H1 (cell line): ENCODE measurements around the gene COL8A1. TPM values are rescaled to one million over a fixed set of nuclear protein-coding genes. Genes with fewer than 3 reads are reported as not detected.

Experiments
- CTCF ChIA-PET: fragments of 300-600 bp; sonication (Branson Sonifier 250); formaldehyde crosslinking; loops from one replicate; lab custom pipeline; 2021; ENCODE audit not compliant: partially characterized antibody; lab: Charles Lee
- POLR2A ChIA-PET: fragments of 300-600 bp; sonication (Branson Sonifier 250); formaldehyde crosslinking; loops from one replicate; lab custom pipeline; 2021; ENCODE audit warnings: inconsistent platforms; ENCODE audit not compliant: partially characterized antibody; lab: Charles Lee
- DNase-seq, 2 experiments: peaks; one replicate each; pipeline versions ENCODE4 v3.0.0 to v3.0.0-alpha.2; 2010 to 2022; ENCODE audit warnings: low spot score in 2 of 2, low read depth in 1 of 2, mixed read lengths in 1 of 2
- FAIRE-seq: peaks from 2 replicates; lab custom pipeline; 2011; peaks lifted over from hg19 to GRCh38; lab: Jason Lieb, UNC
- H2AFZ ChIP-seq: 2 replicates; pipeline ENCODE4 v1.8.1; 2012; ENCODE audit warnings: low read length, inconsistent platforms
- H2AK5ac ChIP-seq: 2 replicates; pipeline ENCODE4 v1.6.1; 2013; ENCODE audit warnings: low read depth, low read length
- H2BK120ac ChIP-seq: replicated peaks from 2 replicates; pipeline ENCODE3; 2013; ENCODE audit warnings: low read depth, low read length, inconsistent platforms
- H2BK12ac ChIP-seq: 2 replicates; pipeline ENCODE4 v1.6.1; 2013; ENCODE audit warnings: low read depth, low read length
- H2BK15ac ChIP-seq: 2 replicates; pipeline ENCODE4 v1.6.1; 2013; ENCODE audit warnings: low read length
- H2BK20ac ChIP-seq: 2 replicates; pipeline ENCODE4 v1.6.1; 2013; ENCODE audit warnings: low read length
- H2BK5ac ChIP-seq: 2 replicates; pipeline ENCODE4 v1.6.1; 2013; ENCODE audit warnings: low read depth, low read length
- H3K14ac ChIP-seq: 2 replicates; pipeline ENCODE4 v1.6.1; 2013; ENCODE audit warnings: inconsistent platforms; ENCODE audit not compliant: insufficient read length
- H3K18ac ChIP-seq: 2 replicates; pipeline ENCODE4 v1.6.1; 2013; ENCODE audit warnings: low read length; ENCODE audit errors: extremely low read depth
- H3K23ac ChIP-seq: 2 replicates; pipeline ENCODE4 v1.6.1; 2013; ENCODE audit warnings: inconsistent platforms; ENCODE audit not compliant: insufficient read length
- H3K23me2 ChIP-seq: 2 replicates; pipeline ENCODE4 v1.6.1; 2013; ENCODE audit warnings: low read depth, low read length
- H3K27ac ChIP-seq: 2 replicates; pipeline ENCODE4 v1.6.1; 2011; ENCODE audit warnings: low read depth, low read length, inconsistent platforms
- H3K27me3 ChIP-seq, 4 experiments: replicated peaks in 1 of 4; 1 replicate in 1 of 4; 2 replicates in 3 of 4; pipeline versions ENCODE4 v1.6.1 to v1.8.1; 2011 to 2013; ENCODE audit warnings: low read length in 3 of 4, mild to moderate bottlenecking in 3 of 4, inconsistent platforms in 2 of 4, mixed read lengths in 2 of 4, moderate library complexity in 1 of 4; ENCODE audit not compliant: control insufficient read depth in 3 of 4, insufficient read depth in 3 of 4; ENCODE audit errors: extremely low read depth in 1 of 4
- H3K36me3 ChIP-seq, 4 experiments: 2 replicates each; pipeline versions ENCODE4 v1.6.1 to v1.8.1; 2011 to 2013; ENCODE audit warnings: mild to moderate bottlenecking in 4 of 4, low read length in 3 of 4, moderate library complexity in 2 of 4, control low read depth in 1 of 4, inconsistent platforms in 1 of 4; ENCODE audit not compliant: insufficient read depth in 4 of 4, control insufficient read depth in 2 of 4
- H3K4ac ChIP-seq: replicated peaks from 2 replicates; pipeline ENCODE3; 2013; ENCODE audit warnings: low read length, low read depth, mixed read lengths, inconsistent platforms; ENCODE audit not compliant: insufficient read length
- H3K4me1 ChIP-seq, 4 experiments: replicated peaks in 1 of 4; 1 replicate in 1 of 4; 2 replicates in 3 of 4; pipeline versions ENCODE4 v1.6.1 to v1.8.1; 2011 to 2013; ENCODE audit warnings: low read length in 3 of 4, inconsistent platforms in 2 of 4, mixed read lengths in 1 of 4; ENCODE audit not compliant: insufficient read depth in 4 of 4, control insufficient read depth in 3 of 4
- H3K4me2 ChIP-seq, 2 experiments: 2 replicates each; pipeline versions ENCODE4 v1.6.1 to v1.8.1; 2011 to 2013; ENCODE audit warnings: low read depth in 2 of 2, low read length in 2 of 2, control low read depth in 1 of 2, inconsistent platforms in 1 of 2, mild to moderate bottlenecking in 1 of 2; ENCODE audit not compliant: insufficient read depth in 1 of 2
- H3K4me3 ChIP-seq, 4 experiments: fragments of 200-600, 300-600 bp in 1 of 4; sonication (generic), shearing (Covaris generic), sonication (Bioruptor Twin) in 1 of 4; 2 replicates each; pipeline versions ENCODE4 v1.5.1 to v1.8.1; 2011 to 2016; ENCODE audit warnings: low read length in 4 of 4, low read depth in 3 of 4, control low read depth in 2 of 4, inconsistent platforms in 2 of 4, mild to moderate bottlenecking in 2 of 4, mixed read lengths in 1 of 4, moderate library complexity in 1 of 4; ENCODE audit not compliant: insufficient read depth in 2 of 4; ENCODE audit errors: extremely low read depth in 1 of 4
- H3K56ac ChIP-seq: replicated peaks from 2 replicates; pipeline ENCODE3; 2013; ENCODE audit warnings: low read depth, mild to moderate bottlenecking, mixed read lengths, low read length, inconsistent platforms; ENCODE audit not compliant: insufficient read length
- H3K79me1 ChIP-seq: 2 replicates; pipeline ENCODE4 v1.6.1; 2013; ENCODE audit warnings: low read depth, low read length, control low read depth
- H3K79me2 ChIP-seq, 2 experiments: 2 replicates each; pipeline versions ENCODE4 v1.6.1 to v1.8.1; 2012 to 2013; ENCODE audit warnings: low read length in 2 of 2, mild to moderate bottlenecking in 2 of 2, inconsistent platforms in 1 of 2; ENCODE audit not compliant: insufficient read depth in 2 of 2, control insufficient read depth in 1 of 2
- H3K9ac ChIP-seq, 4 experiments: replicated peaks in 1 of 4; 1 replicate in 1 of 4; 2 replicates in 3 of 4; pipeline versions ENCODE4 v1.6.1 to v1.8.1; 2011 to 2013; ENCODE audit warnings: low read depth in 3 of 4, low read length in 3 of 4, control low read depth in 2 of 4, mild to moderate bottlenecking in 2 of 4, moderate library complexity in 2 of 4, inconsistent platforms in 1 of 4; ENCODE audit errors: extremely low read depth in 1 of 4
- H3K9me3 ChIP-seq, 2 experiments: 2 replicates each; pipeline versions ENCODE4 v1.6.1 to v1.8.1; 2012 to 2013; ENCODE audit warnings: mild to moderate bottlenecking in 2 of 2, moderate library complexity in 2 of 2, control low read depth in 1 of 2, inconsistent platforms in 1 of 2, low read depth in 1 of 2, low read length in 1 of 2, mixed read lengths in 1 of 2; ENCODE audit not compliant: insufficient read depth in 2 of 2
- H4K20me1 ChIP-seq, 2 experiments: replicated peaks in 1 of 2; 2 replicates each; pipeline versions ENCODE3 to v1.8.1; 2011 to 2013; ENCODE audit warnings: inconsistent platforms in 2 of 2, low read length in 2 of 2, mild to moderate bottlenecking in 1 of 2; ENCODE audit not compliant: insufficient read depth in 2 of 2, control insufficient read depth in 1 of 2
- H4K5ac ChIP-seq: 2 replicates; pipeline ENCODE4 v1.6.1; 2013; ENCODE audit warnings: low read length, low read depth, mixed read lengths, inconsistent platforms; ENCODE audit not compliant: insufficient read length
- H4K8ac ChIP-seq: 2 replicates; pipeline ENCODE4 v1.8.0; 2013; ENCODE audit warnings: mild to moderate bottlenecking, moderate library complexity, low read length, inconsistent platforms; ENCODE audit not compliant: insufficient read depth; ENCODE audit errors: extremely low read depth
- H4K91ac ChIP-seq: replicated peaks from 2 replicates; pipeline ENCODE3; 2013; ENCODE audit warnings: low read length, mixed read lengths, inconsistent platforms; ENCODE audit not compliant: insufficient read length
- CHD1 ChIP-seq: IDR thresholded peaks from 2 replicates; pipeline ENCODE4 v1.6.1; 2012; ENCODE audit warnings: low read depth, low read length, improper control_type of control experiment
- E2F6 ChIP-seq: IDR thresholded peaks from 2 replicates; pipeline ENCODE4 v1.6.1; 2012; ENCODE audit warnings: inconsistent platforms
- PHF8 ChIP-seq: fragments of 200-600 bp; sonication (generic); conservative IDR thresholded peaks from 2 replicates; pipeline ENCODE4 v1.7.1; 2012; ENCODE audit warnings: low read depth, mild to moderate bottlenecking, inconsistent platforms, low read length, moderate library complexity
- USF2 ChIP-seq: IDR thresholded peaks from 2 replicates; pipeline ENCODE4 v1.6.1; 2011; ENCODE audit warnings: low read length, improper control_type of control experiment
- WGBS, 2 experiments: shearing (Covaris generic) in 1 of 2; methylation state at CpG; one replicate each; pipeline versions ENCODE4 v1.1.6 to v1.1.7; 2013 to 2015; ENCODE audit warnings: low lambda C conversion rate in 2 of 2, mixed read lengths in 2 of 2, inconsistent platforms in 1 of 2, low coverage in 1 of 2, missing lambda C conversion rate in 1 of 2; ENCODE audit not compliant: insufficient replicate concordance in 2 of 2, insufficient coverage in 1 of 2, insufficient read length in 1 of 2; ENCODE audit errors: extremely low coverage in 1 of 2, missing lambda C conversion rate in 1 of 2; 5-methylcytosine and 5-hydroxymethylcytosine counted together
- polyA plus RNA-seq, 7 experiments: library from polyadenylated mRNA; depleted of rRNA in 3 of 7; stranded (reverse) in 5 of 7; unstranded in 2 of 7; fragments of >200 nt in 5 of 7; fragments of 200-250 nt in 2 of 7; gene quantifications; 1 replicate in 5 of 7; 2 replicates in 1 of 7; 4 replicates in 1 of 7; pipeline versions ENCODE4 v1.2.1 to v1.2.3, GENCODE V29; 2011 to 2013; ENCODE audit warnings: missing spikeins in 2 of 7, mixed read lengths in 2 of 7
- total RNA-seq: library from RNA; stranded (reverse); fragmentation: NEBNext Ultra II Directional; extraction: Animal tissue kit (Norgen Biotek cat#: 25700); gene quantifications from 2 replicates; pipeline ENCODE4 v1.2.1, GENCODE V29; 2021

The COL8A1 gene
- total and polyA plus RNA-seq, 2 of the 8 experiments (the other 6 are each of a cell fraction or from before 2014, with no cell fraction given), result 0.21 to 1.2 TPM

GRCh38 chr3:99681976-99682375 is 43.6 kb downstream of the COL8A1 start:
- WGBS, 2 experiments, result 97% methylated on average over 9 of the region's 9 CpGs; no CpG with 5 or more reads in 1 of the 2 experiments
- H3K9ac ChIP-seq, result no peak overlapping the region

More at GRCh38 chr3:99681976-99682375, 43.6 kb downstream of the COL8A1 start:
- DNase-seq (no peak), FAIRE-seq (no peak)
- Histone ChIP-seq H2AK5ac (no peak overlapping the region), H3K79me1 (no peaks in the 10 kb centered on the region), H3K4me2 (no peak overlapping the region), H3K27me3 (no peaks in the 10 kb centered on the region), H2AFZ (no peak overlapping the region), H2BK5ac (no peak overlapping the region), H3K23me2 (no peaks in the 10 kb centered on the region), H3K9me3 (no peaks in the 10 kb centered on the region), H4K91ac (no peak overlapping the region), H3K4me1 (peaks cover 0 to 3% (median 0%) of the 10 kb centered on the region in 4 experiments; a peak in 1 of 7 replicates), H3K56ac (no peak overlapping the region), H3K18ac (no peak overlapping the region), H3K36me3 (no peaks in the 10 kb centered on the region), H4K8ac (no peak overlapping the region), H2BK20ac (no peak overlapping the region), H3K14ac (no peak overlapping the region), H4K20me1 (no peaks in the 10 kb centered on the region), H3K23ac (no peak overlapping the region), H3K79me2 (no peaks in the 10 kb centered on the region), H3K4ac (no peak overlapping the region), H2BK12ac (no peak overlapping the region), H4K5ac (no peak overlapping the region), H2BK120ac (no peak overlapping the region), H2BK15ac (no peak overlapping the region), H3K4me3 (no peak overlapping the region), H3K27ac (no peak overlapping the region)
- no peak for TF ChIP-seq PHF8
- TF ChIP-seq USF2, result no peak
- no peak for TF ChIP-seq E2F6
- no peak for TF ChIP-seq CHD1
- ChIA-PET POLR2A (no interaction called here), CTCF (interaction anchor here (0.8 to 4.5 kb wide), 7 partner anchors 9 to 150 kb away, joined by 3 to 38 read pairs (median 5); partner anchors contain the start of gene COL8A1)
